ENCODE results near the gene LRPAP1. TPM values are rescaled to one million over a fixed set of nuclear protein-coding genes. Genes with fewer than 3 reads are reported as not detected.

LRPAP1 gene
- total RNA-seq, 1 experiment from 2014 or later, result 90.8 TPM

DNA sequence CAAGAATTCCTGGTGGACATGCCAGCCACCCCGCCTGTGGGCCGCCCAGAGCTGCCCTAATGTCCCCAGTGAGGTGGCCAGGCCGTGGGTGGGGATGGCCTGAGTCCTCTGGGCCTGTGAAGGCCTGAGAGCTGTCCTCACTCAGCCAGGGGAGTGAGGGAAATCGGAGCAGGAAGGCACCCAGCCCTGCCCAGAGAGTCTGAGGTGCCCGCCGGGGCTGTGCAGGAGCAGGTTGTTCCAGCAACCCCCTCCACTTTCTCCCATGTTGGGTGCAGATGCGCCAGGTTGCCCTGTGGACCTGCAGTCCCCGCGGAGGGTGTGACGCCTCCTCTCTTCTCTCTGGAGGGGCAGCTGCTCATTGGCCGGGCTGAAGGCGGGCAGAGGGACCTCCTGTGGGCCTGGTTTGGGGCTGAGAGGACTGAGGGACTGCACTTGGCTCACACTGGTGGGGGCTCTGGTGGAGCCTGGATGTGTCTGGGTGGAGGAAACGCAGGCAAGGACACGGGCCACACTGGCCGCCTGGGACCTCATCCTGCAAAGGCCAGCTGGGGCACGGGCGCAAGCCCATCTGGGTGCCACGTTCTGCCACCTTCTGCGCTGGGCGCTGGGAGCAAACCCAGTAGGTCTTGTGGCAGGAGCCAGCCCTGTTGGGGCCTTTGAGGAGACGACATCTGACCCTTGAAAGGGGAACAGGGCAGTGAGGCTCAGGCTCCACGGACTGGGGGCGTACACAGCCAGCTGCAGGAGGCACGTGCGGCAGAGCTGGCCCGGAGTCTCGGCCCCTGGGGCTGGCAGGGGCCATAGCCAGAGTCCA lies 55.1 kb downstream of the LRPAP1 start:
- Mint-ChIP-seq H3K9me3 (no peaks in the 10 kb centered on the region), H3K4me3 (no peak overlapping the region), H3K27me3 (ENCODE audit: low read depth) (peaks cover 62% of the 10 kb centered on the region), H3K36me3 (no peaks in the 10 kb centered on the region), H3K4me1 (peaks cover 21% of the 10 kb centered on the region), H3K27ac (no peak overlapping the region)
- CTCF ChIA-PET, result interaction anchor here (1.0 to 2.3 kb wide), 2 partner anchors 153 to 159 kb away, joined by 3 to 10 read pairs; no protein-coding TSS in a partner anchor
- no peak for ATAC-seq
- no peak for TF ChIP-seq GABPB1 (CRISPR knock-in tag; IDR thresholded peaks at IDR 0.05)
- TF ChIP-seq JAZF1 (CRISPR knock-in tag; IDR thresholded peaks at IDR 0.05), result no peak
- no peak for TF ChIP-seq ZNF219 (CRISPR knock-in tag; IDR thresholded peaks at IDR 0.05; ENCODE audit: borderline replicate concordance)
- no peak for TF ChIP-seq ELF4 (CRISPR knock-in tag; IDR thresholded peaks at IDR 0.05; ENCODE audit: low read depth)
- no peak for TF ChIP-seq ERG (CRISPR knock-in tag; IDR thresholded peaks at IDR 0.05)
- no peak for TF ChIP-seq E2F5 (CRISPR knock-in tag; IDR thresholded peaks at IDR 0.05)
- no peak for TF ChIP-seq SOX15 (CRISPR knock-in tag; IDR thresholded peaks at IDR 0.05)
- no peak for TF ChIP-seq ARID4B (CRISPR knock-in tag; IDR thresholded peaks at IDR 0.05; ENCODE audit: borderline replicate concordance)
- TF ChIP-seq MAX (CRISPR knock-in tag; IDR thresholded peaks at IDR 0.05), result no peak
- TF ChIP-seq, protein P1, sequence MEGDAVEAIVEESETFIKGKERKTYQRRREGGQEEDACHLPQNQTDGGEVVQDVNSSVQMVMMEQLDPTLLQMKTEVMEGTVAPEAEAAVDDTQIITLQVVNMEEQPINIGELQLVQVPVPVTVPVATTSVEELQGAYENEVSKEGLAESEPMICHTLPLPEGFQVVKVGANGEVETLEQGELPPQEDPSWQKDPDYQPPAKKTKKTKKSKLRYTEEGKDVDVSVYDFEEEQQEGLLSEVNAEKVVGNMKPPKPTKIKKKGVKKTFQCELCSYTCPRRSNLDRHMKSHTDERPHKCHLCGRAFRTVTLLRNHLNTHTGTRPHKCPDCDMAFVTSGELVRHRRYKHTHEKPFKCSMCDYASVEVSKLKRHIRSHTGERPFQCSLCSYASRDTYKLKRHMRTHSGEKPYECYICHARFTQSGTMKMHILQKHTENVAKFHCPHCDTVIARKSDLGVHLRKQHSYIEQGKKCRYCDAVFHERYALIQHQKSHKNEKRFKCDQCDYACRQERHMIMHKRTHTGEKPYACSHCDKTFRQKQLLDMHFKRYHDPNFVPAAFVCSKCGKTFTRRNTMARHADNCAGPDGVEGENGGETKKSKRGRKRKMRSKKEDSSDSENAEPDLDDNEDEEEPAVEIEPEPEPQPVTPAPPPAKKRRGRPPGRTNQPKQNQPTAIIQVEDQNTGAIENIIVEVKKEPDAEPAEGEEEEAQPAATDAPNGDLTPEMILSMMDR (IDR thresholded peaks at IDR 0.05), result no peak
- no peak for TF ChIP-seq RORB (CRISPR knock-in tag; IDR thresholded peaks at IDR 0.05)
- no peak for TF ChIP-seq GTF2I (CRISPR knock-in tag; conservative IDR thresholded peaks at IDR 0.05)
- no peak for TF ChIP-seq PRRX2 (CRISPR knock-in tag; IDR thresholded peaks at IDR 0.05)
- TF ChIP-seq ZNF396 (CRISPR knock-in tag; IDR thresholded peaks at IDR 0.05; ENCODE audit: borderline replicate concordance), result no peak
- no peak for TF ChIP-seq CREM (CRISPR knock-in tag; IDR thresholded peaks at IDR 0.05)
- TF ChIP-seq NR2C2 (CRISPR knock-in tag; IDR thresholded peaks at IDR 0.05), result no peak
- TF ChIP-seq ZBTB21 (CRISPR knock-in tag; IDR thresholded peaks at IDR 0.05; ENCODE audit: borderline replicate concordance), result no peak
- TF ChIP-seq, protein P2, sequence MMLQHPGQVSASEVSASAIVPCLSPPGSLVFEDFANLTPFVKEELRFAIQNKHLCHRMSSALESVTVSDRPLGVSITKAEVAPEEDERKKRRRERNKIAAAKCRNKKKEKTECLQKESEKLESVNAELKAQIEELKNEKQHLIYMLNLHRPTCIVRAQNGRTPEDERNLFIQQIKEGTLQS (CRISPR knock-in tag; conservative IDR thresholded peaks at IDR 0.05), result no peak
- POLR2A ChIA-PET, result no interaction called here
- DNase-seq (ENCODE audit: low spot score), result no peak
